ENCODE data around the gene TRPM2. TPM values are rescaled to one million over a fixed set of nuclear protein-coding genes. Genes with fewer than 3 reads are reported as not detected.

TRPM2 gene
- total RNA-seq, 4 donors from 2014 or later, result 1.1 to 27.2 (median 3.3) TPM

- peak in 1 of 3 donors; percentile 47 for DNase-seq
- peaks cover 0 to 11% (median 8%) of the 10 kb centered on the region in 4 donors for H3K4me1 ChIP-seq
- no peak overlapping the region for H3K27ac ChIP-seq
- H3K9me3 ChIP-seq, result no peaks in the 10 kb centered on the region
- no peaks in the 10 kb centered on the region for H3K27me3 ChIP-seq
- peak overlapping the region; percentile 52 to 91 (median 78) for H3K4me3 ChIP-seq
- TF ChIP-seq POLR2A (IDR thresholded peaks at IDR 0.05) (no peak), CTCF (IDR thresholded peaks at IDR 0.05) (no peak)
- H3K36me3 ChIP-seq, result no peaks in the 10 kb centered on the region
Observed at GRCh38 chr21:44456214-44456914, 102.9 kb downstream of the TRPM2 start.

- DNase-seq, result peak in 2 of 3 donors; percentile 39 to 45
- Histone ChIP-seq H3K9me3 (no peaks in the 10 kb centered on the region), H3K27me3 (no peaks in the 10 kb centered on the region), H3K4me3 (no peak overlapping the region), H3K36me3 (no peaks in the 10 kb centered on the region), H3K4me1 (peaks cover 0 to 11% (median 8%) of the 10 kb centered on the region in 4 donors), H3K27ac (no peak overlapping the region)
- TF ChIP-seq POLR2A (IDR thresholded peaks at IDR 0.05) (no peak), CTCF (IDR thresholded peaks at IDR 0.05) (no peak)
Observed at GRCh38 chr21:44456915-44457736, 103.7 kb downstream of the TRPM2 start.

- Histone ChIP-seq H3K36me3 (no peaks in the 10 kb centered on the region), H3K27ac (no peak overlapping the region), H3K4me3 (no peak overlapping the region), H3K4me1 (peaks cover 0 to 11% (median 8%) of the 10 kb centered on the region in 4 donors), H3K27me3 (no peaks in the 10 kb centered on the region), H3K9me3 (no peaks in the 10 kb centered on the region)
- DNase-seq, result peak in 2 of 3 donors; percentile 38 to 44
- TF ChIP-seq POLR2A (IDR thresholded peaks at IDR 0.05) (no peak), CTCF (IDR thresholded peaks at IDR 0.05) (no peak)
Observed at GRCh38 chr21:44458971-44459711, 105.7 kb downstream of the TRPM2 start.

GRCh38 chr21:44459712-44460440, 106.5 kb downstream of the TRPM2 start:
- Histone ChIP-seq H3K27ac (no peak overlapping the region), H3K27me3 (no peaks in the 10 kb centered on the region), H3K9me3 (no peaks in the 10 kb centered on the region), H3K4me1 (peaks cover 0 to 11% (median 7%) of the 10 kb centered on the region in 4 donors), H3K4me3 (no peak overlapping the region), H3K36me3 (no peaks in the 10 kb centered on the region)
- no peak for TF ChIP-seq CTCF (IDR thresholded peaks at IDR 0.05)
- TF ChIP-seq POLR2A (IDR thresholded peaks at IDR 0.05), result no peak
- peak in 2 of 3 donors; percentile 34 to 35 for DNase-seq

DNA sequence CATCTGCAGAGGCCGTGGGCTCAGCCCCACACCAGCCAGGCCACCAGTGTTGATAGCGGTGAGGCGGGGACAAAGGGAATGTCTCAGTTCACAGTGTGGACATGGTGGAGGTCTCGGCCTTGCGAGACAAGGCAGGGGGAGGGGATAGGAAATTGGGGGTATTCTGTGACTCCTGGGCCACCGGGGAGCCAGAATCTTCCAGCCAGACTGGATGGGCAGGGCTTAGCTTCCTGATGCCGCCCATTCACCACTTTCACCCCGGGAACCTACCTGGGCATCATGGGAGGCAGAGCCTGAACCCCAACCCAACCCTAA, 107.0 kb downstream of the TRPM2 start:
- Histone ChIP-seq H3K9me3 (no peaks in the 10 kb centered on the region), H3K27me3 (no peaks in the 10 kb centered on the region), H3K4me1 (peaks cover 0 to 11% (median 4%) of the 10 kb centered on the region in 4 donors)

More for the DNA sequence above, 107.0 kb downstream of the TRPM2 start:
- TF ChIP-seq CTCF (IDR thresholded peaks at IDR 0.05) (no peak), POLR2A (IDR thresholded peaks at IDR 0.05) (no peak)
- Histone ChIP-seq H3K27ac (no peak overlapping the region), H3K36me3 (no peaks in the 10 kb centered on the region), H3K4me3 (no peak overlapping the region)
- DNase-seq, result no peak

All from Peyer's patch (tissue), 4 donors.